Measurements from ENCODE around the gene FZD8. TPM values are rescaled to one million over a fixed set of nuclear protein-coding genes. Genes with fewer than 3 reads are reported as not detected.
A peak's percentile ranks its signal among the peaks of the same experiment; 100 is the strongest.
"Not testable (repeated sequence)": the region's sequence is repeated elsewhere in the genome, so short reads cannot be mapped to it uniquely, and the experiment has no call there.

Gene FZD8
- total RNA-seq (ENCODE audit: unreplicated experiment): 45.9 TPM
- long read RNA-seq: 0 reads

GRCh38 chr10:35642035-35642792 lies at the start of gene FZD8:
Gene FZD8 (minus strand): TSS chr10:35642296. CDS start chr10:35641429, 867 bp downstream.
- H3K27ac Mint-ChIP-seq (ENCODE audit: unreplicated experiment): peak within 1 kb of the TSS; percentile 61
- H3K4me3 Mint-ChIP-seq (ENCODE audit: unreplicated experiment): peak within 1 kb of the TSS; percentile 95
- H3K27me3 Mint-ChIP-seq (ENCODE audit: unreplicated experiment): peaks cover 16% of the 10 kb centered on the region
- H3K4me1 Mint-ChIP-seq (ENCODE audit: unreplicated experiment): peaks cover 19% of the 10 kb centered on the region
- peak; percentile 93 for DNase-seq (ENCODE audit: low spot score)
- H3K36me3 Mint-ChIP-seq (ENCODE audit: low read depth, unreplicated experiment): peaks cover 4% of the 10 kb centered on the region
- no peaks in the 10 kb centered on the region for H3K9me3 Mint-ChIP-seq (ENCODE audit: unreplicated experiment)
- peak; percentile 16 for TF ChIP-seq CTCF (IDR thresholded peaks at IDR 0.05; ENCODE audit: unreplicated experiment)

- Mint-ChIP-seq H3K4me3 (ENCODE audit: unreplicated experiment) (no peak overlapping the region), H3K27ac (ENCODE audit: unreplicated experiment) (no peak overlapping the region), H3K9me3 (ENCODE audit: unreplicated experiment) (no peaks in the 10 kb centered on the region), H3K4me1 (ENCODE audit: unreplicated experiment) (peaks cover 9% of the 10 kb centered on the region), H3K36me3 (ENCODE audit: low read depth, unreplicated experiment) (no peaks in the 10 kb centered on the region), H3K27me3 (ENCODE audit: unreplicated experiment) (peaks cover 2% of the 10 kb centered on the region)
- TF ChIP-seq CTCF (IDR thresholded peaks at IDR 0.05; ENCODE audit: unreplicated experiment): no peak
- no peak for DNase-seq (ENCODE audit: low spot score)
These were observed 49.6 kb upstream of the FZD8 start for GRCh38 chr10:35691522-35692236.

GRCh38 chr10:35690534-35690933 lies 48.4 kb upstream of the FZD8 start:
- Mint-ChIP-seq H3K4me3 (ENCODE audit: unreplicated experiment) (no peak overlapping the region), H3K9me3 (ENCODE audit: unreplicated experiment) (no peaks in the 10 kb centered on the region), H3K36me3 (ENCODE audit: low read depth, unreplicated experiment) (no peaks in the 10 kb centered on the region), H3K27ac (ENCODE audit: unreplicated experiment) (no peak overlapping the region), H3K4me1 (ENCODE audit: unreplicated experiment) (peaks cover 9% of the 10 kb centered on the region), H3K27me3 (ENCODE audit: unreplicated experiment) (peaks cover 2% of the 10 kb centered on the region)
- no peak for DNase-seq (ENCODE audit: low spot score)
- TF ChIP-seq CTCF (IDR thresholded peaks at IDR 0.05; ENCODE audit: unreplicated experiment): no peak

GRCh38 chr10:35685858-35686257 lies 43.8 kb upstream of the FZD8 start:
- not testable (repeated sequence) for H3K4me1 Mint-ChIP-seq (ENCODE audit: unreplicated experiment); H3K4me3 Mint-ChIP-seq (ENCODE audit: unreplicated experiment); H3K27ac Mint-ChIP-seq (ENCODE audit: unreplicated experiment); H3K36me3 Mint-ChIP-seq (ENCODE audit: low read depth, unreplicated experiment); H3K9me3 Mint-ChIP-seq (ENCODE audit: unreplicated experiment); DNase-seq (ENCODE audit: low spot score); H3K27me3 Mint-ChIP-seq (ENCODE audit: unreplicated experiment)

- peaks cover 4% of the 10 kb centered on the region for H3K27me3 Mint-ChIP-seq (ENCODE audit: unreplicated experiment)
These were observed 43.3 kb upstream of the FZD8 start for GRCh38 chr10:35685402-35685801.

More at GRCh38 chr10:35685402-35685801, 43.3 kb upstream of the FZD8 start:
- H3K27ac Mint-ChIP-seq (ENCODE audit: unreplicated experiment): no peak overlapping the region
- TF ChIP-seq CTCF (IDR thresholded peaks at IDR 0.05; ENCODE audit: unreplicated experiment): no peak
- no peak overlapping the region for H3K4me3 Mint-ChIP-seq (ENCODE audit: unreplicated experiment)
- no peaks in the 10 kb centered on the region for H3K9me3 Mint-ChIP-seq (ENCODE audit: unreplicated experiment)
- no peaks in the 10 kb centered on the region for H3K36me3 Mint-ChIP-seq (ENCODE audit: low read depth, unreplicated experiment)
- DNase-seq (ENCODE audit: low spot score): no peak
- peaks cover 4% of the 10 kb centered on the region for H3K4me1 Mint-ChIP-seq (ENCODE audit: unreplicated experiment)

All from endothelial cell (in vitro differentiated cells).